Mononuclear cell (primary cell): ENCODE results near the gene ITPRIP. TPM values are rescaled to one million over a fixed set of nuclear protein-coding genes. Genes with fewer than 3 reads are reported as not detected.

Experiments
- H3K27me3 ChIP-seq: 2 replicates; pipeline ENCODE4 v1.6.0; 2011; ENCODE audit warnings: low read length, control low read depth; ENCODE audit not compliant: insufficient read depth
- H3K4me1 ChIP-seq: 2 replicates; pipeline ENCODE4 v1.5.1; 2011; ENCODE audit warnings: mild to moderate bottlenecking, low read length, control low read depth; ENCODE audit not compliant: insufficient read depth
- H3K4me3 ChIP-seq: 2 replicates; pipeline ENCODE4 v1.5.1; 2011; ENCODE audit warnings: mild to moderate bottlenecking, low read length, moderate library complexity
- H3K9me3 ChIP-seq: 2 replicates; pipeline ENCODE4 v1.5.1; 2011; ENCODE audit warnings: low read depth, mild to moderate bottlenecking, control low read depth, low read length
- total RNA-seq: library from RNA; depleted of rRNA; stranded (reverse); fragments of >200 nt; gene quantifications from one replicate; pipeline ENCODE4 v1.2.3, GENCODE V29; 2012

Gene ITPRIP
- total RNA-seq, 1 donor, result 62.7 TPM

DNA sequence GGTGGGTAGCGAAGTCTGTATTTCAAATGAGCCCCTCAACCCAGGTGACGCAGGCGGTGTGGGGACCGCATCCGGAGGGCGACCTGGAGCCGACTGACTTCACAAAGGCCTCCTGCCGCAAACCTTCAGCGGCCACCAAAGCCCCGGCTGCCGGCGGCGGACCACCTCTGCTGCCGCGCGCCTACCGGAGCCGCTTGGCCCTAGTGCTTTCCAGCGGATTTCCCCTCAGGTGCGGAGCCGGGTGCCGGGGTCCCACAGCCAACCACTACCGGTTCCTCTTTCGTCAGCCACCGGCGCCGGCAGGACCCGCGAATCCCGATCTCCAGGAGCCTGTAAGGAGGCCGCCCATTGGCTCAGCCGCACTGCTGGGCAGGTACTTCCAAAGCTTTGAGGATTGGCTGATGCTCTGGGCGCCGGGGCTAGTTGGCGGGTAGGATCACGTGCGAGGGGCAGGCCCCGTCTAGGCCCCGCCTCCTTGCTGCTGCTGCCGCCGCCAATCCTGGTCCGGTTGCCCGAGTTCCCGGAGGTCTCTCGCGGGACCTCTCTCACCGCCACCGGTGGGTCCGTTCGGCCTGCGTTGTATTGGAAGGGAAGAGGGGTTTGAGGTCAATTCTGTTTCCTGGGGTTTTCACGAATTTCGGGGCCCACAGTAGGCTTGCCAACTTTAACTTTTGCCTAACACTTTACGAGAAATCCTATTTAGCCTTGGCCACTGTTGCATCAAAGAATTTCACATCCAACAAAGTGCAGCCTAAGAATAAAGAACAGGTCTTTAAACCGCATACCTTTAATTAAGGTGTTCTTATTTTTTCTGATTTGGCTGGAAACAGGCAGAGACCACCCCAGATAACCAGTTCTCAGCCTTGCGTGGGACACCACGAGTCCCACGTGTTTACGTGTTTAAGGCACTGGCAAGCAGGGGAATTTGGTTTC is 69.3 kb downstream of the ITPRIP start, which contains the start of gene GSTO2:
Gene GSTO2, plus strand, starts transcription at position 472 of the 933 bp plus-strand sequence. CDS start 5,732 bp downstream, outside the sequence.
- no peaks in the 10 kb centered on the region for H3K27me3 ChIP-seq
- peak within 1 kb of the TSS; percentile 76 for H3K4me3 ChIP-seq
- peaks cover 28% of the 10 kb centered on the region for H3K4me1 ChIP-seq

GRCh38 chr10:104268405-104268712 is 69.9 kb downstream of the ITPRIP start:
- no peaks in the 10 kb centered on the region for H3K9me3 ChIP-seq
- H3K4me3 ChIP-seq, result peak overlapping the region; percentile 76
- no peaks in the 10 kb centered on the region for H3K27me3 ChIP-seq
- peaks cover 28% of the 10 kb centered on the region for H3K4me1 ChIP-seq

More for the DNA sequence above, 69.3 kb downstream of the ITPRIP start, which contains the start of gene GSTO2:
- no peaks in the 10 kb centered on the region for H3K9me3 ChIP-seq

DNA sequence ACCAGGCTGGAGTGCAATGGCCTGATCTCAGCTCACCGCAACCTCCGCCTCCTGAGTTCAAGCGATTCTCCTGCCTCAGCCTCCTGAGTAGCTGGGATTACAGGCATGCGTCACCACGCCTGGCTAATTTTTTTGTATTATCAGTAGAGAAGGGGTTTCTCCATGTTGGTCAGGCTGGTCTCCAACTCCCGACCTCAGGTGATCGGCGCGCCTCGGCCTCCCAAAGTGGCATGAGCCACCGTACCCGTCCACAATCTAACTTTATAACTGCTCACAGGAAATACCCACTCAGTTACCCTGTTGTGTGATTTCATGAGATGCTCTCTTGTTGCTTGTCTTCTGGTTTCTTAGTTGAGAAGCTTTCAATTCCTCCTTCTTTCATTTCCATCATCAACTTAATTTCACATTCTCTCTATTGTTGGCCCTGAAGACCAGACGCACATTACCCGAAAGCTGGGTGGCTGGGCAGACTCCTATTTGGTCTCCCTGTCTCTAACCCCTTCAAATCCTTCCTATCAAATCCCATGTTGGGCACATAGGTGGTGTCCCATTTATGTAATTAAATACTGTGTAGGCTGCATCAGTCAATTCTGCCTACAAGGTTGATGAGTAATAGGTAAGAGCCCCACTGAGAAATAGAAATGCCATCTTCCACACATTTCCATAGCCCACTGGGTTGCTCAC is 70.4 kb downstream of the ITPRIP start:
- no peaks in the 10 kb centered on the region for H3K27me3 ChIP-seq
- H3K9me3 ChIP-seq, result no peaks in the 10 kb centered on the region
- peaks cover 28% of the 10 kb centered on the region for H3K4me1 ChIP-seq
- H3K4me3 ChIP-seq, result peak overlapping the region; percentile 76

- Histone ChIP-seq H3K27me3 (no peaks in the 10 kb centered on the region), H3K4me3 (no peak overlapping the region), H3K4me1 (peaks cover 40% of the 10 kb centered on the region), H3K9me3 (no peaks in the 10 kb centered on the region)
These were observed 73.5 kb downstream of the ITPRIP start for GRCh38 chr10:104264783-104265182.

DNA sequence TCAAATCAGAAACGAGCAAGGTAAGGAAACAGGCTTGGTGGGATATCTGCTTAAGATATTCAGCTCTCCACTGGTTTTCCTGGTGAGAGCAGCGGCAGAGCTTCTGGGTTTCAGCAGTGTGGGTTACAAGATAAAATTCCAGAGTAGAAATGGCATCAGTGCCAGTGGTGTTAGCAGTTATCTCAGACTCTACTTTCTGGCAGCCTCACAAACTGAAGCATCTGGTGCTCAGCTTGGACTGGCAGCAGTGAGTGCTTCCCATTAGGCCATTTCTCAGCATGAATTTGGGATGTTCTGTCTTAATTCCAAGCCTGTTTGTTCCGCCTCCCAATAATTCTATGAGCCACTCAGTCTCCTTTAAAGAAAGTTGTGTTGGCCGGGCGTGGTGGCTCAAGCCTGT is 76.2 kb downstream of the ITPRIP start:
- Histone ChIP-seq H3K4me1 (peaks cover 40% of the 10 kb centered on the region), H3K27me3 (no peaks in the 10 kb centered on the region), H3K4me3 (no peak overlapping the region), H3K9me3 (no peaks in the 10 kb centered on the region)

GRCh38 chr10:104260775-104261115 is 77.5 kb downstream of the ITPRIP start:
- Histone ChIP-seq H3K4me1 (peaks cover 45% of the 10 kb centered on the region), H3K9me3 (no peaks in the 10 kb centered on the region)

DNA sequence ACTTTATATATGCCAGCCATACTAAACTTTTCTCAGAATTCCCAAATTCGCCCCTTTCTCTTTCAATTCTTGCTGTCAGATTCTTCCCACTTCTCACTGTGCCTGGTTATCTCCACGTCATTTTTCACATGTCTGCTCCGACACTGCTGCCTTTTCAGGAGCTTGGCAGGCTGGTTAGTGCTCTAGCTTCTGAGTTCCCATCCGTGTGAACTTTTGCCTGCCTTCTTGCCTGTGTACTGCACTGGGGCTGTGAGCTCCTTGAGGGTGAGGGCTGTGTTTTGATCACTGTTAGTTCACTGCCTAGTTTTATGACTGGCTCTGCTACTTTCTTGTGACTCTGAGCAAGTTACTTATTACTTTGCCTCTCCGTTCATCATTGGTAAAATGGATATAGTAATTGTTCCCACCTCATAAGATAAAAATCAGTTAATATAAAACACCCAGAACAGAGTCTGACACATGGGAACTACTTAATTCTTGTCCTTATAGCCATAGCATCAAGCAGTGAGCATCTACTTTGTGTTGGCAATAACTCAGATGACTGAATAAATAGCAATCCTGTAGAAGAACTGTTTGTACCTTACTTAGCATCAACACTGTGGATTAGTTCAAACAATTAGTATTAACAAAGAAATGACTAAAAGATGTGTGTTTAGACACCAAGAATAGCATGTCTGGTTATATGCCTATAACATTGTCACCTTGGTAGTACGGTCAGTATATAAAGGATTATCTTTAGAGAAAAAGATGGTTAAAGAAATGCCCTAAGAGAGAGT is 78.1 kb downstream of the ITPRIP start:
- H3K9me3 ChIP-seq, result no peaks in the 10 kb centered on the region
- no peak overlapping the region for H3K4me3 ChIP-seq
- H3K27me3 ChIP-seq, result no peaks in the 10 kb centered on the region
- peaks cover 48% of the 10 kb centered on the region for H3K4me1 ChIP-seq

More at GRCh38 chr10:104260775-104261115, 77.5 kb downstream of the ITPRIP start:
- no peak overlapping the region for H3K4me3 ChIP-seq
- no peaks in the 10 kb centered on the region for H3K27me3 ChIP-seq

Other genes with a start within 250 kb of the ITPRIP start
- gene SFR1, start 216.3 kb downstream of the ITPRIP start, total RNA-seq, result 27.3 TPM
- gene CFAP43, start 106.1 kb downstream of the ITPRIP start, total RNA-seq, result 0.10 TPM
- 60.4 TPM for gene GSTO1, start 83.6 kb downstream of the ITPRIP start, total RNA-seq
- 0.84 TPM for gene GSTO2, start 69.3 kb downstream of the ITPRIP start, total RNA-seq
- gene CFAP58, start 15.4 kb upstream of the ITPRIP start, total RNA-seq, result 0.10 TPM